Testis (tissue), 2 donors: ENCODE data around the gene ZNF425.

Experiments used
- CTCF ChIP-seq, 3 experiments: fragments of 450-650 bp in 2 of 3; fragments of 200-600 bp in 1 of 3; sonication (generic) in 1 of 3; IDR thresholded peaks; one replicate each; pipeline ENCODE4 v1.5.1; 2016 to 2019; ENCODE audit warnings: antibody characterized with exemption in 3 of 3, mild to moderate bottlenecking in 2 of 3, moderate library complexity in 1 of 3
- POLR2A ChIP-seq: fragments of 450-650 bp; IDR thresholded peaks from one replicate; pipeline ENCODE4 v1.6.1; 2017; ENCODE audit warnings: antibody characterized with exemption, mild to moderate bottlenecking, moderate library complexity

- TF ChIP-seq POLR2A = no peak
- no peak for TF ChIP-seq CTCF (IDR thresholded peaks at IDR 0.05)
These were observed 30.8 kb upstream of the ZNF425 start for GRCh38 chr7:149156898-149157297.
